GM23248 (cell line): Measurements from ENCODE around the gene LYSMD1.

Experiments
- EZH2 ChIP-seq: fragments of 200-600 bp; sonication (generic); IDR thresholded peaks from 2 replicates; pipeline ENCODE4 v1.6.1; 2018; ENCODE audit warnings: antibody characterized with exemption, mild to moderate bottlenecking; ENCODE audit not compliant: insufficient read depth, poor library complexity, severe bottlenecking
- EZH2phosphoT487 ChIP-seq: fragments of 200-600 bp; sonication (generic); IDR thresholded peaks from 2 replicates; pipeline ENCODE4 v1.6.1; 2018; ENCODE audit warnings: antibody characterized with exemption, moderate library complexity, mild to moderate bottlenecking, low read depth; ENCODE audit not compliant: insufficient read depth

GRCh38 chr1:151175041-151175741 is 9.5 kb upstream of the LYSMD1 start:
- TF ChIP-seq EZH2phosphoT487, result no peak
- TF ChIP-seq EZH2, result no peak
